GM18907 (cell line): ENCODE results near the gene CCL20.
"Not testable (repeated sequence)": the region's sequence is repeated elsewhere in the genome, so short reads cannot be mapped to it uniquely, and the experiment has no call there.

Experiments
- ATAC-seq: cut with Tn5 transposase; IDR thresholded peaks from one replicate; pipeline ENCODE4 v1.9.1; 2021; ENCODE audit warnings: mild to moderate bottlenecking, moderate library complexity; ENCODE audit not compliant: unreplicated experiment

Gene CCL20

DNA sequence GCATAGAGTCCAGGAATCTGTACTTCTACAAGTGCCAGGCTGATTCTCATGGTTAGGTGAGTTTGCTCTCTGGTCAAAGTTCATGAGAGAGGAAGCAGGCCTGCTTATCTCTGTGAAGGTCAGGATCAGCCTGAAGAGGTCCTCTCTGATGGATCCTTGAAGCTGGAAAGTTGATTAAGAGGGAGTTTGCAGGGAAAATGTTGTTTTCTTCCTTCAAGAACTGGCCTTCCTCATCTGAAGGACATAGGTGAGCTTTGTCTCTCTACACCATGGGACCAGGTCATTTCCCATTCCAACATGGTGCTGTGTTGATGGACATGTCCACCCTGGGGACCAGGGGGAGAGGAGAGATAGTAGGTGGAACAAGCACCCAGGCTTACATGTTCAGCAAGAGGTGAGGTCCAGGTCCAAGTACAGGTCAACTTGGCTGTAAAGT, 14.9 kb downstream of the CCL20 start:
- no peak for ATAC-seq

DNA sequence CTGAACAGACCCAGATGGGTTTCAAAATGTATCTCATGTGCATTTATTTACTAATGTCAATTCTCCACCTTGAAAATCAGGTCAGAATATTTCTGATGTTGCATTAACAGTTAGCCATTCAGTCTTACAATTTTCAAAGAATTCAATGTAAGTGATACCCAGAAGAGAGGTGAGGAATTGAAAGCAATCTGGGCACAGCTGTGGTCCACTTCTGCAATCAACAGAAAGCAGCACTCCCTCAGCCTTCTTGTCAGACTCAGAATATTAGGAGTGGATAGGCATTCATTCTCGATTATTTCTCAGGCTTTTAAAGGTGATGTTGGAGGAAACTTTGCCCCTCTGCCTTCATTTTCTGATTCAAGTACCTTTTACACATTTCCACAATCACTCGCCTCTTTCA, 15.7 kb downstream of the CCL20 start:
- ATAC-seq: no peak

DNA sequence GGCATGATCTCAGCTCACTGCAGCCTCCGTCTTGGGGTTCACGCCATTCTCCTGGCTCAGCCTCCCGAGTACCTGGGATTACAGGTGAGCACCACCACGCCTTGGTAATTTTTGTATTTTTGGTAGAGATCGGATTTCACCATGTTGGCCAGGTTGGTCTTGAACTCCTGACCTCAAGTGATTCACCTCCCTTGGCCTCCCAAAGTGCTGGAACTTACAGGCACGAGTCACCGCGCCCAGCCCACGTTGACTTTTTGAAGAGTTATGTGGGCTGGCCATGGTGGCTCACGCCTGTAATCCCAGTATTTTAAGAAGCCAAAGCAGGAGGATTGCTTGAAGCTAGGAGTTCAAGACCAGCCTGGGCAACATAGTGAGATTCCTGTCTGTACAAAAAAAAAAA, 20.8 kb downstream of the CCL20 start:
- ATAC-seq: no peak

DNA sequence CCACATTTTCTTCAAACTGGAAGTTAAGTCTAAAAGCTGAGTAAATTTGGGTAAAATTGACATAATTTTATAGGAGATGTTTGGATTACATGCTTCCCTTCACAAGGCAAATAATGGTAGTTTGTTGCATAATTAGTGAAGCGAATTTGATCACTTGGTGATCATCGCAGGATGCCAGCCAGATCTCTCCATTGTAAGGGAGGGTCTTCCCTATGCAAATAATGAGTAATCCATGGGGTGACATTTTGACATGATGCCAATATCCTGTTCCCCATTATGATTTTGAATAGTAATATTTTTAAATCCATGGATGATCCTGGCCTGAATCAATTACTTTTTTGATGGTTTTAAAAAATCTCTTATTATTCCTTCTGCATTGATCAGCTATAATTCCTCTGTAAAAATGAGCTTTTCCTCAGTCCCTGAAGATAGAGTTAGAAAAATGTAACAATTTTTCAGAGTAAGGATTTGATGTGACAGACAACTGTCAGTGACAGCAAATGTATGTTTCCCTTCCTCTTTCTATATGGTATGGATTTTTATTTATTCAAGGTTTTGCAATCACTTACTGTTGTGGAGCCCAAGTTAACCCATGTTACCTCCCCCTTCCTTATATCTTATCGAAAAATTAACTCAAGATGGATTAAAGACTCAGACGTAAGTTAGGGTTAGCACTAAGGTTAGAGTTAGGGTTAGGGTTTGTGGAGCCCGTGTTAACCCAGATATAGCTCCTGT, 21.4 kb downstream of the CCL20 start:
- ATAC-seq: no peak

DNA sequence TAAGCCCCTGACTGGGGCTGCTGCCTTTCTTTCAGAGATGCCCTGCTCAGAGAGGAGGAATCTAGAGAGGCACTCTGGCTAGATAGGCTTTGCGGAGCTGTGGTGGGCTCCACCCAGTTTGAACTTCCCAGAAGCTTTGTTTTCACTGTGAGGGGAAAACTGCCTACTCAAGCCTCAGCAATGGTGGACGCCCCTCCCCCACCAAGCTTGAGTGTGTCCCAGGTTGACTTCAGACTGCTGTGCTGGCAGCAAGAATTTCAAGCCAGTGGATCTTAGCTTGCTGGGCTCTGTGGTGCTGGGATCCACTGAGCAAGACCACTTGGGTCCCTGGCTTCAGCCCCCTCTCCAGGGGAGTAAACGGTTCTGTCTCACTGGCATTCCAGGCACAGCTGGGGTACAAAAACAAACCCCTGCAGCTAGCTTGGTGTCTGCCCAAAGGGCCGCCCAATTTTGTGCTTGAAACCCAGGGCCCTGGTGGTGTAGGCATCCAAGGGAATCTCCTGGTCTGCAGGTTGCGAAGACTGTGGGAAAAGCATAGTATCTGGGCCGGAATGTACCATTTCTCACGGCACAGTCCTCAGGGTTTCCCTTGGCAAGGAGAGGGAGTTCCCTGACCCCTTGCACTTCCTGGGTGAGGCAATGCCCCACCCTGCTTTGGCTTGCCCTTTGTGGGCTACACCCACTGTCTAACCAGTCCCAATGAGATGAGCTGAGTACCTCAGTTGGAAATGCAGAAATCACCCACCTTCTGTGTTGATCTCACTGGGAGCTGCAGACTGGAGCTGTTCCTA, 25.9 kb downstream of the CCL20 start:
- not testable (repeated sequence) for ATAC-seq

DNA sequence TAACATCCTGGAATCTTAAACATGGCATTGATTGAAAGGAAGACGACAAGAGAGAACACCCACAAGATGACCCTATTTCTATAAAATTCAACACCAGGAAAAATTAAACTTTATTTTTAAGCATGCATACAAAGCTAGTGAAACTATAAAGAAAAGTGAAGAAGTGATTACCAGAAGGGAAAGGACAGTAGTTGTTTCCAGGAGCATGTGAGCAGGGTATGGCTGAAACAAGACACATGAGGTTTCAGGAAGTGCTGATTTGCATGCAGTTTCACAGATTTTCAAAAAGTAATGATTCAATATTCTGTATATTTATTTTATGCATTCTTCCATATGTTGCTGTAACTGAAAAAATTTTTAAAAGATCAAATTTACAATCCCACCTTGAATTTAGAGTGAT, 33.2 kb downstream of the CCL20 start:
- peak; percentile 60 for ATAC-seq

DNA sequence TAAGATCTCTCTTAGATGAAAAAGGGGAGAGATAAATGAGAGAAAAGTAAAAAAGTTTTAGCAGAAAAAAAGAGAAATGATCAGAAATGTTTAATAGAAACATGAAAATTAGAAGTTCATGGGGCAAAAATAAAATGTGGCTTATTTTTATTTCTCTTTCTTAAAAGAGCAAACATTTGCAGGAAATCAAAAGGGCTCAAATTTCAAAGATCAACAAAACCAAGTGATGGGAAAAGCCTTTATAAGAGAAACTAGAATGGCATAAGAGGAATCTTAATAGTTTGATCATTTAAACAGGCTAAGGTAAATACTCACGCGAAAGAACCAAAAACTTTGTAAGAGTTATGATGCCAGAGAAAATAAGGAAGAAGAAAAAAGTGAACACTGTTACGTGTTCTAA, 34.5 kb downstream of the CCL20 start:
- ATAC-seq: no peak

DNA sequence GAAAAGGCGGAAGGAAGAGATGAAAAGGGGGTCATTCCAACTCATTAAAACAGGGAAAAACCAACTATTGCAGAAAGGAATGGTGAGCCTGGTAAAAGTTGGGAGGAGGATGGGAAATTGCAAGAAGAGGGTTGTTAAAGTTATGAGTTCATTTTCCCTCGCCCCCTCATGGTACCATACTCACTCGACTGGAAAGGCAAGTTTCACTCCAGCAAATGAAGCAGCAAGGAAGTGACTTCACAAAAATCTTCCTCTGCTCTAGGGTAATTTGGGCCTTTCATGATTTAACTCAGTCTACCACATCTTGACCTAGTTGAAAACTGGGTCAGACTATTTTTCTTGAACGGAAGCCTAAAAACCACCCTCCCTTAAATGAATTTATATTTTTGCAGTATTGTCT, 34.9 kb downstream of the CCL20 start:
- ATAC-seq: peak; percentile 75

DNA sequence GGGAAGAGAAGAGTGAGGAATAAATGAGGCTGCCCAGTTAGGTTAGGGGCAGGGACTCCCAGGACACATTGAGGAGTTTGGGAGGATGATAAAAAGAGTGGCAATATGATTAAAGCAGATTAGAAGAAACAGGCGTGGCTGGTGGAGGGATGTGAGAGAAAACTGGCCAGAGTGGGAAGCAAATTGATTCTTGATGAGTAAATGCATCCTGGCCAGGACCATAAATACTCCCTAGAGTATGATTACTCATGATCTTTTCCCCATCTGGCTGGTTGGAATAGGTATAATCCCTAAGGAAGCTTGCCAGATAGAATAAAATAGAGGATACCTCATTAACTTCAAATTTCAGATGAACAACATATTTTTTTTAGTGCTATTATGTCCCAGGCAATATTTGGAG, 36.3 kb downstream of the CCL20 start:
- ATAC-seq: no peak

DNA sequence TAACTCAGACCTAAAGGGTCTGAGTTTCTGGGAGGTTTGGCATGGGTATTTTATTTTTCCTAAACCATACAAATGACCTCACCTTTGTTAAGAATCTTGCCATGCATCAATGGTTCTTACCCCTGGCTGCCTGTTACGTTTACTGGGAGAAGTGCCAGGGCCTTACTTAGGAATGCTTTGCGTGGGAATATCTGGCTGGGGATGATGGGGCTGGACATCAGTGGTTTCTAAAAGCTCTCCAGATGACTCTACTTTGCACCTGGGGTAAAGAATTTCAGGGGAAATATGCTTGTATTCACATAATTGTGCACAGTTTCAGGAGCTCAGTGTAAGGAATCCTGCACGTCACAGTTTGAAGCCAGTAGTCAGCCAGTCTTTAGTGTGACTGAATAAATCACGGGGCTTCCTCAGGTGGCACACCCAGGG, 39.6 kb downstream of the CCL20 start:
- ATAC-seq: no peak

DNA sequence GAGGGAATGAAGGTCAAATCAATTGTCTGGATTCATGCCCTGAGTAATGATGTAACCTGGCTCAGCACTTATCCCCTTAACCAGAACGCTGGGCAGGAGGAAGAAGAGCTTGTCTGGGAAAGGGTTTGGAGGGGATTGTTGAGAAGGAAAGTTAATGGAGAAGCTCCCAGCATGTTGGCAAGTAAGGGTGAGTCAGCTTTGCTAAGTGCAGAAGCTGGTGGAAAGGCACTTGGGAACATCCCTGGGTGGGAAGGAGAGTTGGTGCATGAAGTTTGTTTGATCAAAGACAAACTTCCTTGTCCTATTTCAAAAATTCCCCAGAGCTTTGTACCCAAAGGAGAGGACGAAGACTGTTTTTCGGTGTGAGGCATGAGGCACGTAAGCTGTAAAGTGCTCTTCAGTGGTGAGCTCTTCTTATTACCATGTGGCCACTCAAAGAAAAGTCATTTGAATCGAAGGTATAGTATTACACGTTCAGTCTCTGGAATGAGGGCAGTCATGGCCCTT, 40.2 kb downstream of the CCL20 start:
- no peak for ATAC-seq

DNA sequence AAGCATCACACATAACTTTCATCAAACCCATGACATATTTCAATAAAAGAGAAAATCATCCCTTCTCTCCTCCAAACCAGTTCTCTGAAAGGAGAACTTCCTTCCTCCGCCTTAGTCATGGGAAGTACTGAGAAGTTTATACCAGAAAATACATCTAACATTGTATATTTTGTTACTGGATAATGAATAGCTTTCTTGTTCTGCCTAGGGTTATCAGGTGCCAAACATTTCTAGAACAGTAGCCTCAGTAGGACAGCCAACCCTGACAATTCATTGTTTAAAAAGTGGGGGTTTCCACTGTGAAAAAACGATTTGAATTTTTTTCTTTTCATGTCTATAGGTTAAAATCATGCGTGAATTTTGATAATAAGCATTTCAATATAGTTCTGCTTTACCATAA, 41.8 kb downstream of the CCL20 start:
- ATAC-seq: no peak

DNA sequence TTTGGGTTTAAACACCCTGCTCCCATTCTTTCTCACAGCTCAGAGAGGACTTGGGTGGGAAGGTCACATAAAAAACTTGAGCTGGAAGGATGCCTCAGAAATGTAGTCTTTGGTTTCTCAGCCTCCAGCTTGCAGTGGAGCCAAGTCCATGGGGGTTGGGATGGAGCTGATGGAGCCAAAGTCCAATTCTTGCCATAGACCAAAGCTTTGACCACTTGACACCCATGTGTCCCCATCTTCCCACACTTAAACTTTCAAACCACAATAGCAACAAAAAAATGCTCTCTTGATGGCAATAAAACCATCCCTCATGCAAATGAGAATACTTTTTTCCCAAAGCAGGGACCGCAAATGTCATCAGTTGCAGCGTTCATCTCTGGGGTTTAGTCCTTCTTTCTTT, 43.1 kb downstream of the CCL20 start:
- ATAC-seq: no peak

DNA sequence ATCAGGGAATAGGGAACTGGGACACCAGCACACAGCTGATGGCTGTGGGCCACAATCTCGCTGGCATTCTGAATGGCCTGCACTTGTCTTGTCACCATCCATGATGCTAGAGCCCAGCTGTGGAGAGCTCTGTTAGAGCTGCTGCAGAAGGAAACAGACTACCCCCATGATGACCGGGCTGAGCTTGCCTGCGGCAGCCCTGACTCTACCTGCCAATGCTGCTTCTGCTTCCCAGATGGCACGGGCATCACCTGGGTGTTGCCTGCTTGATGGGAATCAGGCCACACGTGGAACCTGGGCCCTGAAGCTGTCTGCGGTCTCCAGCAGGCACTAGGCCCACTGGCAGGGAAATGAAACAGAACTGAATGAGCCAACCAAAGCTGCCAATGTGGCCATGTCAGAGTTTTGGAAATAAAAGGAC, 46.6 kb downstream of the CCL20 start:
- ATAC-seq: no peak

DNA sequence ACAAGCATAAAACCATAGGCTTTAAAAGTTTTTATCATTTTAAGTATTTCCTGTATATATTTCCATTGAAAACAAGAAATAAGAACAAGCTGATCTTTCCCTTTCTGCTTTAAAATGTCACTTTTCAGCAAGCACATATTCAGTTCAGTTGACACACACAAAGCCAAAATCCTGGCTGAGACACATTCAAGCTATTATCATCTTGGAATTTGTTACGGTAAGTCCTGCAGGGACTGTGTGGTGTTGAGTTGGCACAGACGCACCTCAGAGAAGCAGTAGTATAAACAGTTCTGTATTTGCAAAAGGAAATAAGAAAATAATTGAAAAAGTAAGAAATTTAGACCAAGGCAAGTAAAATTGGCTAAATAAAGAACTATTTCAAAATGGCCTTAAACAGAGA, 47.4 kb downstream of the CCL20 start:
- ATAC-seq: no peak

DNA sequence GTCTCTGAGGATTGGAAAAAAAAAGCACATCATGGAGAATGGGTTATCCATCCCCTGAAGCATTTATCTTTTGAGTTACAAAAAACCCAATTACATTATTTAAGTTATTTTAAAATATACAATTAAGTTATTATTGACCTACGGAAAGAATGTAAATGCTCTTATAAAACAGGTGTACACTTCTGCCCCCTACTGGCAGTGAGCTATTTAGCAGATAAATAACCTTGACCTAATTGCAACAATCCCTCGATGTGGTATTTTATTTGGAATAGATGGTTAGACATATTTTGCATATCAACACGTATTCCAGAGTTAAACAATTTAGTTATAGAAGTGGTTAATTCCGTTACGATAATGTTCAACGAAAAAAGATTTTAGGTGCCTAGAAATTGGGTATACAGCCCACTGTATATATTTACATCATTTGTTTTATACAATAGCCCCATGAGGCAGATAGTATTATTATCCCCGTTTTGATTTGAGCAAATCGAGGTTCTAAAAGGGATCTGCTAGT, 48.6 kb downstream of the CCL20 start:
- ATAC-seq: no peak

DNA sequence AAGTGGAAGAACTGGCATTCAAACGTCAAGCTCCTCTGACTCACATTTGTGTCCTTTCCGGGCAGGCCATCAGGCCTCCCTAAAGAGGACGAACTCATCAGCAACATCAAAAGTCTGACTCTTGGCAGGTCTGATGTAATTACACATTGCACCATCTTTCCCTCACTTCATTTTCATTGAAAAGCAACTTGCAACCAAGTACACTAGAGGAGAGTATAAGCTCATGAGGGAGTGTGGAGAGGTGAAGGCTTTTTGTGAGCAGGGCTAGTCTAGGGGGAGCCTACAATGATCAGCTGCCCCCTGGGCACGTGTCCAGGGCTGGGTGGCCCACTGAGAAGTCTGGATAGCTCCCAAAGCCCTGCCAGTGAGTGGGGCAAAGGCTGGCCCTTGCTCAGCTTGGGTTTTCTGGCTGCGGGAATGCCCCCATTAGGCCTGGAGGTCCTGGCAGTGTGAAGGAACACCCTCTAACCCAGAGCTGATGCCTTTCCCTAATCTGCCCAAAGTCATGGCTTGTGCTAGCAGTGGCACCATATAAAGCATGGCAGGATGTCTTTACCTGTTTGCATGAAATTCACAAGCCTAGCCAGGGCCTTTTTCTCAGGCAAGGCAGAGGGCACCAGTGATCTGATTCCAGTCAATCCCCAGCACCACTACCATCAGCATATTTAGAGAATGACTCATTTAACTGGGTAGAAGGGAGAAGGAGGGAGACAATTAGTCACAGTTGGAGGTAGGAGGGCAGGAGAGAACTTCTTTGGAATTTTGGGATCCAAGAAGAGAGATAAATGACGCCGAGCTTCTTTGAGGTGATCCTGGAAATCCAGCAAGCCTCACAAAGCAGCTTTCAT, 49.3 kb downstream of the CCL20 start:
- ATAC-seq: no peak

DNA sequence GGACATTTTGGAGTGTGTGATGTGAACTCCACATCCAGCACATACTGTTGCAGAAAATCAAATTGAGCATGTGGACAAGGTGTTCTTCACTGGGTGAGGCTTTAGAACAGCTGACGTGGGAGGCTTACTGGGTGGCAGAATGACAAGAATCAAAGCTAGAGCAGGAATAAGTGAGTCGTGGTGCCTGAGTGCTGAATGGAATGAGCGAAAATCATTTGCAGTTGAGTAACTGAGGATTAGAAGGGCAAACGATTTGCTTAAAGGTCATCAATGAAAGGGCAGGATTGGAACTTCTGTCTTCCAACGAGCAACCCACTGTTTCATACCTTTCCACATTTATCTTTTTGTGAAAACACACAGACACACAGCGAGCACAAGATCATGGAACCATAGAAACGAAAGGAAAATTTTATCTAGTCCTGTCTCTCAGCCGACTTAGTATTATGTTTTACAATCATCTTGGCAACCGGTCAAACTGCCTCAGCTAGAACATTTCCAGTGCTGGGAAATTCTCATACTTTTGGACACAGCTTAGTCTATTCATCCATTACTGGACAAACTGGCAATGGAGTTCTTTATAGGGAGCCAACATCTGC, 50.6 kb downstream of the CCL20 start:
- no peak for ATAC-seq

DNA sequence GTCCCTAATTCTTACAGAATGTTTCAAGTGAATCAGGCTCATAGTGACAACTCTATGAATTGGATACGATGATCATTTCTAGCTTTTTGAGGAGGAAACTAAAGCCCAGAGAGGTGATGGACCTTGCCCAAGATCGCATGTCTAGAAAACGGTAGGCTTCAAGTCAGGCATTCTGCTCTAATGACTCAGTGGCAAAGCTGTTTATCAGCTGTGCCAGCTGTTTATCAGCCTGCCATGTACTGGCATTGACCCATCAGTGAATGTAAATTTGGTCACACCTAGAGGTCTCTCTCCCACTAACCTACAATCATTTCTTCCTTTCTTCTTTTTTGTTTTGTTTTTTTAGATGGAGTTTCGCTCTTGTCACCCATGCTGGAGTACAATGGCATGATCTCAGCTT, 51.6 kb downstream of the CCL20 start:
- ATAC-seq: no peak
